ENCODE results near the gene BBS5. TPM values are rescaled to one million over a fixed set of nuclear protein-coding genes. Genes with fewer than 3 reads are reported as not detected.

Gene BBS5
- total RNA-seq, 1 donor from 2014 or later = 3.3 TPM

- Mint-ChIP-seq H3K4me3 (ENCODE audit: unreplicated experiment) (no peak overlapping the region), H3K27me3 (ENCODE audit: unreplicated experiment) (no peaks in the 10 kb centered on the region), H3K27ac (ENCODE audit: unreplicated experiment) (no peak overlapping the region), H3K36me3 (ENCODE audit: unreplicated experiment) (no peaks in the 10 kb centered on the region), H3K9me3 (ENCODE audit: unreplicated experiment) (no peaks in the 10 kb centered on the region), H3K4me1 (ENCODE audit: low read depth, unreplicated experiment) (no peaks in the 10 kb centered on the region)
- no peak for TF ChIP-seq CTCF (IDR thresholded peaks at IDR 0.05; ENCODE audit: partially characterized antibody, unreplicated experiment)
- no peak for DNase-seq
Observed at GRCh38 chr2:169540146-169540545, 60.9 kb downstream of the BBS5 start.

- no peaks in the 10 kb centered on the region for H3K36me3 Mint-ChIP-seq (ENCODE audit: unreplicated experiment)
- no peaks in the 10 kb centered on the region for H3K9me3 Mint-ChIP-seq (ENCODE audit: unreplicated experiment)
- no peak for TF ChIP-seq CTCF (IDR thresholded peaks at IDR 0.05; ENCODE audit: partially characterized antibody, unreplicated experiment)
- no peak for DNase-seq
- H3K27me3 Mint-ChIP-seq (ENCODE audit: unreplicated experiment) = no peaks in the 10 kb centered on the region
- H3K4me3 Mint-ChIP-seq (ENCODE audit: unreplicated experiment) = no peak overlapping the region
- no peaks in the 10 kb centered on the region for H3K4me1 Mint-ChIP-seq (ENCODE audit: low read depth, unreplicated experiment)
- no peak overlapping the region for H3K27ac Mint-ChIP-seq (ENCODE audit: unreplicated experiment)
Observed at GRCh38 chr2:169542433-169542832, 63.1 kb downstream of the BBS5 start.

- no peak for TF ChIP-seq CTCF (IDR thresholded peaks at IDR 0.05; ENCODE audit: partially characterized antibody, unreplicated experiment)
- H3K27ac Mint-ChIP-seq (ENCODE audit: unreplicated experiment) = no peak overlapping the region
- H3K4me3 Mint-ChIP-seq (ENCODE audit: unreplicated experiment) = no peak overlapping the region
- H3K9me3 Mint-ChIP-seq (ENCODE audit: unreplicated experiment) = peaks cover 1% of the 10 kb centered on the region
- H3K4me1 Mint-ChIP-seq (ENCODE audit: low read depth, unreplicated experiment) = no peaks in the 10 kb centered on the region
- no peak for DNase-seq
- H3K36me3 Mint-ChIP-seq (ENCODE audit: unreplicated experiment) = no peaks in the 10 kb centered on the region
- H3K27me3 Mint-ChIP-seq (ENCODE audit: unreplicated experiment) = no peaks in the 10 kb centered on the region
Observed at GRCh38 chr2:169546756-169547155, 67.5 kb downstream of the BBS5 start.

Other genes with a start within 250 kb of the BBS5 start
- not detected for gene LRP2, start 117.0 kb upstream of the BBS5 start, total RNA-seq (ENCODE audit: unreplicated experiment)
- not detected for gene KLHL41, start 30.2 kb downstream of the BBS5 start, total RNA-seq (ENCODE audit: unreplicated experiment)
- 38.1 TPM for gene FASTKD1, start 94.4 kb downstream of the BBS5 start, total RNA-seq (ENCODE audit: unreplicated experiment)
- 33.7 TPM for gene PPIG, start 104.9 kb downstream of the BBS5 start, total RNA-seq (ENCODE audit: unreplicated experiment)
- gene CFAP210, start 214.9 kb downstream of the BBS5 start, total RNA-seq (ENCODE audit: unreplicated experiment) = 0.32 TPM
- 9.6 TPM for gene PHOSPHO2, start 215.0 kb downstream of the BBS5 start, total RNA-seq (ENCODE audit: unreplicated experiment)